Colonic mucosa (tissue), 4 donors: ENCODE data around the gene ALG6. TPM values are rescaled to one million over a fixed set of nuclear protein-coding genes. Genes with fewer than 3 reads are reported as not detected.

ENCODE experiments used
- DNase-seq: peaks from one replicate; pipeline ENCODE4 v3.0.0-alpha.2; 2020
- H3K27ac ChIP-seq: fragments of 200-600 bp; one replicate; pipeline ENCODE4 v1.8.0; 2021
- H3K27me3 ChIP-seq: fragments of 200-600 bp; one replicate; pipeline ENCODE4 v1.8.0; 2021
- H3K36me3 ChIP-seq: fragments of 200-600 bp; one replicate; pipeline ENCODE4 v1.8.0; 2021
- H3K4me1 ChIP-seq: fragments of 200-600 bp; one replicate; pipeline ENCODE4 v1.8.0; 2021; ENCODE audit warnings: mild to moderate bottlenecking
- H3K4me3 ChIP-seq: fragments of 200-600 bp; one replicate; pipeline ENCODE4 v1.8.0; 2021
- H3K9ac ChIP-seq, 2 donors: one replicate each; pipeline ENCODE4 v1.7.0; 2013; ENCODE audit warnings: control low read depth in 2 of 2, low read depth in 2 of 2, low read length in 2 of 2
- H3K9me3 ChIP-seq: fragments of 200-600 bp; one replicate; pipeline ENCODE4 v1.8.0; 2021
- CTCF ChIP-seq: fragments of 200-600 bp; IDR thresholded peaks from one replicate; pipeline ENCODE4 v1.8.0; 2022; ENCODE audit warnings: antibody characterized with exemption, mild to moderate bottlenecking
- intact Hi-C: fragments of 100-400 bp; cut with DNase I; formaldehyde crosslinking; loops from one replicate; pipeline ENCODE4 v1.14.1; 2022
- total RNA-seq, 2 donors: library from RNA; stranded (reverse); fragmentation: NEBNext Ultra II Directional in 1 of 2; extraction: Animal tissue kit (Norgen Biotek cat#: 25700) in 1 of 2; gene quantifications; one replicate each; pipeline ENCODE4 v1.2.1, GENCODE V29; 2021
- donor health status: healthy.
- donor health status: DM: no; HTN: no; CAD: no.
- donor health status: DM: no; HTN: no; CAD: no.

ALG6 gene
- total RNA-seq, 2 donors from 2014 or later, result 12.4 to 19.8 TPM

GRCh38 chr1:63320022-63320721, 47.3 kb upstream of the ALG6 start:
- Histone ChIP-seq H3K4me3 (no peak overlapping the region), H3K4me1 (peaks cover 19% of the 10 kb centered on the region)
- DNase-seq, result no peak

GRCh38 chr1:63321066-63321784, 46.2 kb upstream of the ALG6 start:
- Histone ChIP-seq H3K4me1 (peaks cover 19% of the 10 kb centered on the region), H3K9me3 (no peaks in the 10 kb centered on the region), H3K4me3 (no peak overlapping the region), H3K27ac (no peak overlapping the region), H3K36me3 (no peaks in the 10 kb centered on the region), H3K9ac (peak overlapping the region in 1 of 2 donors; percentile 5), H3K27me3 (peaks cover 98% of the 10 kb centered on the region)
- DNase-seq, result no peak
- no peak for TF ChIP-seq CTCF
- intact Hi-C loops, result no loop called here

More at GRCh38 chr1:63320022-63320721, 47.3 kb upstream of the ALG6 start:
- Histone ChIP-seq H3K36me3 (no peaks in the 10 kb centered on the region), H3K9ac (no peak overlapping the region), H3K27me3 (peaks cover 92% of the 10 kb centered on the region), H3K27ac (no peak overlapping the region), H3K9me3 (no peaks in the 10 kb centered on the region)
- TF ChIP-seq CTCF, result no peak
- intact Hi-C loops, result no loop called here

- no peak for DNase-seq
- intact Hi-C loops, result no loop called here
- Histone ChIP-seq H3K36me3 (no peaks in the 10 kb centered on the region), H3K27ac (no peak overlapping the region), H3K4me1 (peaks cover 19% of the 10 kb centered on the region), H3K27me3 (peaks cover 98% of the 10 kb centered on the region), H3K9ac (peak overlapping the region in 1 of 2 donors; percentile 5), H3K4me3 (peak overlapping the region; percentile 61), H3K9me3 (no peaks in the 10 kb centered on the region)
- TF ChIP-seq CTCF, result no peak
Observed at GRCh38 chr1:63321785-63322113, 45.7 kb upstream of the ALG6 start.

- Histone ChIP-seq H3K4me1 (peaks cover 15% of the 10 kb centered on the region), H3K36me3 (no peaks in the 10 kb centered on the region), H3K27ac (no peak within 1 kb of the TSS), H3K27me3 (peaks cover 98% of the 10 kb centered on the region), H3K9ac (peak within 1 kb of the TSS in 1 of 2 donors; percentile 17), H3K9me3 (no peaks in the 10 kb centered on the region), H3K4me3 (peak within 1 kb of the TSS; percentile 61)
- intact Hi-C loops, result no loop called here
- peak; percentile 80 for DNase-seq
- TF ChIP-seq CTCF, result no peak
Observed at GRCh38 chr1:63322114-63322943, 45.1 kb upstream of the ALG6 start, which contains the start of gene FOXD3. FOXD3 (plus strand) TSS chr1:63322567; CDS start chr1:63323059, 492 bp downstream.
